Measurements from ENCODE around the gene SMIM24.

Gene SMIM24

GRCh38 chr19:3494051-3494450 lies 13.7 kb upstream of the SMIM24 start:
- Histone ChIP-seq H3K27me3 (ENCODE audit: control insufficient read depth, insufficient read depth, low read length) (no peaks in the 10 kb centered on the region), H3K36me3 (ENCODE audit: control insufficient read depth, insufficient read depth, low read length) (peaks cover 44% of the 10 kb centered on the region), H3K9ac (ENCODE audit: low read depth, low read length) (no peak overlapping the region), H3K4me1 (ENCODE audit: control insufficient read depth, insufficient read depth, low read length) (no peaks in the 10 kb centered on the region), H3K27ac (ENCODE audit: low read depth, low read length) (no peak overlapping the region), H3K4me3 (ENCODE audit: low read depth, low read length) (no peak overlapping the region), H3K9me3 (ENCODE audit: control insufficient read depth, insufficient read depth, low read length) (no peaks in the 10 kb centered on the region)

- Histone ChIP-seq H3K4me3 (ENCODE audit: low read depth, low read length) (no peak overlapping the region), H3K9ac (ENCODE audit: low read depth, low read length) (no peak overlapping the region), H3K9me3 (ENCODE audit: control insufficient read depth, insufficient read depth, low read length) (no peaks in the 10 kb centered on the region), H3K36me3 (ENCODE audit: control insufficient read depth, insufficient read depth, low read length) (peaks cover 44% of the 10 kb centered on the region), H3K4me1 (ENCODE audit: control insufficient read depth, insufficient read depth, low read length) (no peaks in the 10 kb centered on the region), H3K27ac (ENCODE audit: low read depth, low read length) (no peak overlapping the region), H3K27me3 (ENCODE audit: control insufficient read depth, insufficient read depth, low read length) (no peaks in the 10 kb centered on the region)
Measured at GRCh38 chr19:3493651-3494050, 13.3 kb upstream of the SMIM24 start.

GRCh38 chr19:3492919-3493318 lies 12.6 kb upstream of the SMIM24 start:
- H3K36me3 ChIP-seq (ENCODE audit: control insufficient read depth, insufficient read depth, low read length), result peaks cover 44% of the 10 kb centered on the region
- no peaks in the 10 kb centered on the region for H3K9me3 ChIP-seq (ENCODE audit: control insufficient read depth, insufficient read depth, low read length)
- no peaks in the 10 kb centered on the region for H3K27me3 ChIP-seq (ENCODE audit: control insufficient read depth, insufficient read depth, low read length)
- H3K27ac ChIP-seq (ENCODE audit: low read depth, low read length), result no peak overlapping the region
- no peak overlapping the region for H3K9ac ChIP-seq (ENCODE audit: low read depth, low read length)
- no peak overlapping the region for H3K4me3 ChIP-seq (ENCODE audit: low read depth, low read length)
- no peaks in the 10 kb centered on the region for H3K4me1 ChIP-seq (ENCODE audit: control insufficient read depth, insufficient read depth, low read length)

GRCh38 chr19:3492131-3492839 lies 12.0 kb upstream of the SMIM24 start:
- H3K4me1 ChIP-seq (ENCODE audit: control insufficient read depth, insufficient read depth, low read length), result no peaks in the 10 kb centered on the region
- no peak overlapping the region for H3K9ac ChIP-seq (ENCODE audit: low read depth, low read length)
- H3K36me3 ChIP-seq (ENCODE audit: control insufficient read depth, insufficient read depth, low read length), result peaks cover 41% of the 10 kb centered on the region
- no peaks in the 10 kb centered on the region for H3K9me3 ChIP-seq (ENCODE audit: control insufficient read depth, insufficient read depth, low read length)
- no peaks in the 10 kb centered on the region for H3K27me3 ChIP-seq (ENCODE audit: control insufficient read depth, insufficient read depth, low read length)
- H3K27ac ChIP-seq (ENCODE audit: low read depth, low read length), result no peak overlapping the region
- H3K4me3 ChIP-seq (ENCODE audit: low read depth, low read length), result no peak overlapping the region

GRCh38 chr19:3491396-3492119 lies 11.2 kb upstream of the SMIM24 start:
- H3K9me3 ChIP-seq (ENCODE audit: control insufficient read depth, insufficient read depth, low read length), result no peaks in the 10 kb centered on the region
- no peak overlapping the region for H3K27ac ChIP-seq (ENCODE audit: low read depth, low read length)
- H3K27me3 ChIP-seq (ENCODE audit: control insufficient read depth, insufficient read depth, low read length), result no peaks in the 10 kb centered on the region
- H3K4me1 ChIP-seq (ENCODE audit: control insufficient read depth, insufficient read depth, low read length), result no peaks in the 10 kb centered on the region
- H3K9ac ChIP-seq (ENCODE audit: low read depth, low read length), result no peak overlapping the region
- no peak overlapping the region for H3K4me3 ChIP-seq (ENCODE audit: low read depth, low read length)
- peaks cover 34% of the 10 kb centered on the region for H3K36me3 ChIP-seq (ENCODE audit: control insufficient read depth, insufficient read depth, low read length)

GRCh38 chr19:3483226-3483628 lies 2.9 kb upstream of the SMIM24 start, which contains the start of gene SMIM44:
Gene SMIM44, minus strand, starts transcription at chr19:3483441. Its CDS starts 38 bp downstream, at chr19:3483403.
- Histone ChIP-seq H3K36me3 (ENCODE audit: control insufficient read depth, insufficient read depth, low read length) (no peaks in the 10 kb centered on the region), H3K27me3 (ENCODE audit: control insufficient read depth, insufficient read depth, low read length) (no peaks in the 10 kb centered on the region), H3K4me3 (ENCODE audit: low read depth, low read length) (no peak within 1 kb of the TSS), H3K27ac (ENCODE audit: low read depth, low read length) (no peak within 1 kb of the TSS), H3K9ac (ENCODE audit: low read depth, low read length) (no peak within 1 kb of the TSS), H3K9me3 (ENCODE audit: control insufficient read depth, insufficient read depth, low read length) (no peaks in the 10 kb centered on the region), H3K4me1 (ENCODE audit: control insufficient read depth, insufficient read depth, low read length) (no peaks in the 10 kb centered on the region)

- Histone ChIP-seq H3K9ac (ENCODE audit: low read depth, low read length) (no peak overlapping the region), H3K4me3 (ENCODE audit: low read depth, low read length) (no peak overlapping the region), H3K27me3 (ENCODE audit: control insufficient read depth, insufficient read depth, low read length) (no peaks in the 10 kb centered on the region), H3K36me3 (ENCODE audit: control insufficient read depth, insufficient read depth, low read length) (no peaks in the 10 kb centered on the region), H3K4me1 (ENCODE audit: control insufficient read depth, insufficient read depth, low read length) (no peaks in the 10 kb centered on the region), H3K9me3 (ENCODE audit: control insufficient read depth, insufficient read depth, low read length) (no peaks in the 10 kb centered on the region), H3K27ac (ENCODE audit: low read depth, low read length) (no peak overlapping the region)
Measured at GRCh38 chr19:3482507-3483225, 2.3 kb upstream of the SMIM24 start.

GRCh38 chr19:3481241-3482090 lies 1.1 kb upstream of the SMIM24 start:
- Histone ChIP-seq H3K9me3 (ENCODE audit: control insufficient read depth, insufficient read depth, low read length) (no peaks in the 10 kb centered on the region), H3K27me3 (ENCODE audit: control insufficient read depth, insufficient read depth, low read length) (no peaks in the 10 kb centered on the region), H3K9ac (ENCODE audit: low read depth, low read length) (no peak overlapping the region), H3K4me3 (ENCODE audit: low read depth, low read length) (no peak overlapping the region), H3K27ac (ENCODE audit: low read depth, low read length) (no peak overlapping the region), H3K4me1 (ENCODE audit: control insufficient read depth, insufficient read depth, low read length) (no peaks in the 10 kb centered on the region), H3K36me3 (ENCODE audit: control insufficient read depth, insufficient read depth, low read length) (no peaks in the 10 kb centered on the region)

GRCh38 chr19:3479834-3480215 lies 500 bp downstream of the SMIM24 start:
- H3K4me1 ChIP-seq (ENCODE audit: control insufficient read depth, insufficient read depth, low read length), result no peaks in the 10 kb centered on the region
- H3K9ac ChIP-seq (ENCODE audit: low read depth, low read length), result no peak overlapping the region
- no peak overlapping the region for H3K27ac ChIP-seq (ENCODE audit: low read depth, low read length)
- H3K4me3 ChIP-seq (ENCODE audit: low read depth, low read length), result no peak overlapping the region
- H3K9me3 ChIP-seq (ENCODE audit: control insufficient read depth, insufficient read depth, low read length), result no peaks in the 10 kb centered on the region
- H3K27me3 ChIP-seq (ENCODE audit: control insufficient read depth, insufficient read depth, low read length), result peaks cover 5% of the 10 kb centered on the region; the same call in 1 of the 2 replicates
- no peaks in the 10 kb centered on the region for H3K36me3 ChIP-seq (ENCODE audit: control insufficient read depth, insufficient read depth, low read length)

- Histone ChIP-seq H3K9me3 (ENCODE audit: control insufficient read depth, insufficient read depth, low read length) (no peaks in the 10 kb centered on the region), H3K36me3 (ENCODE audit: control insufficient read depth, insufficient read depth, low read length) (no peaks in the 10 kb centered on the region), H3K4me3 (ENCODE audit: low read depth, low read length) (no peak overlapping the region; the same call in 1 of the 2 replicates), H3K4me1 (ENCODE audit: control insufficient read depth, insufficient read depth, low read length) (no peaks in the 10 kb centered on the region), H3K27me3 (ENCODE audit: control insufficient read depth, insufficient read depth, low read length) (peaks cover 5% of the 10 kb centered on the region; the same call in 1 of the 2 replicates), H3K27ac (ENCODE audit: low read depth, low read length) (no peak overlapping the region), H3K9ac (ENCODE audit: low read depth, low read length) (no peak overlapping the region)
Measured at GRCh38 chr19:3479177-3479833, 1.0 kb downstream of the SMIM24 start.
